ENCODE data around the gene ICAM1.

DNA sequence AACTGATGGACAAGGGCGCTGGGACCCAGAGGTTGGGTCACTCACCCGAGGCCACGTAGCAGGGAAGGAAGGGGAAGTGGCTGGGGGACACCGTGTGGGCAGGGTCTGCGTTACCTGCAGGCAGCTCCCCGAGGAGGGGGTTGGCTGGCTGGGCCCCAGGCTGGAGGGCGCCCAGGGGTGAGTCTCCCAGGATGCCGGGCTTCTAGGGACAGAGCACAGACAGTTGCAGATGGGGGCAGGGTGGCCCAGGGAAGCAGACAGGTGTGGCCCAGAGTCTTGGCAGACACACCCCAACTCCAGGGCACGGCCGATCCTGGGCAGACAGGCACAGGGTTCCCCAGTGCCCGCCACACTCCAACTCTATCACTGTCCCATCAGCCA is 50.5 kb downstream of the ICAM1 start:
- TF ChIP-seq, protein P1, sequence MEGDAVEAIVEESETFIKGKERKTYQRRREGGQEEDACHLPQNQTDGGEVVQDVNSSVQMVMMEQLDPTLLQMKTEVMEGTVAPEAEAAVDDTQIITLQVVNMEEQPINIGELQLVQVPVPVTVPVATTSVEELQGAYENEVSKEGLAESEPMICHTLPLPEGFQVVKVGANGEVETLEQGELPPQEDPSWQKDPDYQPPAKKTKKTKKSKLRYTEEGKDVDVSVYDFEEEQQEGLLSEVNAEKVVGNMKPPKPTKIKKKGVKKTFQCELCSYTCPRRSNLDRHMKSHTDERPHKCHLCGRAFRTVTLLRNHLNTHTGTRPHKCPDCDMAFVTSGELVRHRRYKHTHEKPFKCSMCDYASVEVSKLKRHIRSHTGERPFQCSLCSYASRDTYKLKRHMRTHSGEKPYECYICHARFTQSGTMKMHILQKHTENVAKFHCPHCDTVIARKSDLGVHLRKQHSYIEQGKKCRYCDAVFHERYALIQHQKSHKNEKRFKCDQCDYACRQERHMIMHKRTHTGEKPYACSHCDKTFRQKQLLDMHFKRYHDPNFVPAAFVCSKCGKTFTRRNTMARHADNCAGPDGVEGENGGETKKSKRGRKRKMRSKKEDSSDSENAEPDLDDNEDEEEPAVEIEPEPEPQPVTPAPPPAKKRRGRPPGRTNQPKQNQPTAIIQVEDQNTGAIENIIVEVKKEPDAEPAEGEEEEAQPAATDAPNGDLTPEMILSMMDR (conservative IDR thresholded peaks at IDR 0.05; ENCODE audit: low read depth, low read length) = no peak
- no peak for TF ChIP-seq EZH2 (IDR thresholded peaks at IDR 0.05; ENCODE audit: borderline replicate concordance, low read depth, low read length, poor library complexity, severe bottlenecking)
